GM23248 (cell line): ENCODE measurements around the gene BRD4.
"Not testable (repeated sequence)": the region's sequence is repeated elsewhere in the genome, so short reads cannot be mapped to it uniquely, and the experiment has no call there.

Source experiments
- EZH2 ChIP-seq: fragments of 200-600 bp; sonication (generic); IDR thresholded peaks from 2 replicates; pipeline ENCODE4 v1.6.1; 2018; ENCODE audit warnings: antibody characterized with exemption, mild to moderate bottlenecking; ENCODE audit not compliant: insufficient read depth, poor library complexity, severe bottlenecking
- EZH2phosphoT487 ChIP-seq: fragments of 200-600 bp; sonication (generic); IDR thresholded peaks from 2 replicates; pipeline ENCODE4 v1.6.1; 2018; ENCODE audit warnings: antibody characterized with exemption, moderate library complexity, mild to moderate bottlenecking, low read depth; ENCODE audit not compliant: insufficient read depth

GRCh38 chr19:15335992-15336391 lies 3.7 kb upstream of the BRD4 start:
- TF ChIP-seq EZH2, EZH2phosphoT487: not testable (repeated sequence)
